ENCODE results near the gene TMEM175.

Gene TMEM175

GRCh38 chr4:948101-948935 is 16.1 kb downstream of the TMEM175 start:
- no peak for DNase-seq

GRCh38 chr4:948936-949300 is 16.7 kb downstream of the TMEM175 start:
- DNase-seq, result no peak

- DNase-seq, result no peak
These were observed 17.4 kb downstream of the TMEM175 start for GRCh38 chr4:949656-950055.

GRCh38 chr4:950136-951020 is 18.1 kb downstream of the TMEM175 start:
- no peak for DNase-seq

- no peak for DNase-seq
These were observed 18.9 kb downstream of the TMEM175 start for GRCh38 chr4:951186-951585.

GRCh38 chr4:951594-952468 is 19.6 kb downstream of the TMEM175 start:
- DNase-seq, result no peak

GRCh38 chr4:952881-953573 is 20.8 kb downstream of the TMEM175 start:
- DNase-seq, result no peak

- no peak for DNase-seq
These were observed 21.3 kb downstream of the TMEM175 start for GRCh38 chr4:953574-953915.

GRCh38 chr4:954211-955020 is 22.2 kb downstream of the TMEM175 start:
- DNase-seq, result no peak

GRCh38 chr4:955161-955921 is 23.1 kb downstream of the TMEM175 start:
- no peak for DNase-seq

- DNase-seq, result no peak
These were observed 23.7 kb downstream of the TMEM175 start for GRCh38 chr4:955931-956381.

GRCh38 chr4:956531-957230 is 24.4 kb downstream of the TMEM175 start:
- DNase-seq, result no peak

- no peak for DNase-seq
These were observed 24.9 kb downstream of the TMEM175 start for GRCh38 chr4:957231-957580.

GRCh38 chr4:957581-958313 is 25.5 kb downstream of the TMEM175 start:
- no peak for DNase-seq

GRCh38 chr4:958314-958665 is 26.0 kb downstream of the TMEM175 start:
- DNase-seq, result no peak

- DNase-seq, result no peak
These were observed 26.6 kb downstream of the TMEM175 start for GRCh38 chr4:958696-959337.

- no peak for DNase-seq
These were observed 27.3 kb downstream of the TMEM175 start for GRCh38 chr4:959338-960139.

GRCh38 chr4:960140-960635 is 27.9 kb downstream of the TMEM175 start:
- DNase-seq, result no peak
